Neuronal stem cell (in vitro differentiated cells): ENCODE data around the gene BTN3A1.

Experiments
- DNase-seq: peaks from one replicate; pipeline ENCODE4 v3.0.0-alpha.2; 2013; ENCODE audit warnings: low spot score
- H2AFZ ChIP-seq: one replicate; pipeline ENCODE4 v1.6.1; 2013; ENCODE audit warnings: mild to moderate bottlenecking, low read length, inconsistent platforms
- H2AK5ac ChIP-seq: 2 replicates; pipeline ENCODE4 v1.6.1; 2013; ENCODE audit warnings: low read depth, mild to moderate bottlenecking, inconsistent platforms, low read length, moderate library complexity, mixed read lengths
- H2BK120ac ChIP-seq: 2 replicates; pipeline ENCODE4 v1.6.1; 2013; ENCODE audit warnings: low read depth, mild to moderate bottlenecking, inconsistent platforms, low read length, moderate library complexity, mixed read lengths
- H2BK12ac ChIP-seq: one replicate; pipeline ENCODE4 v1.6.1; 2013; ENCODE audit warnings: low read length, inconsistent platforms
- H2BK15ac ChIP-seq: 2 replicates; pipeline ENCODE4 v1.6.1; 2013; ENCODE audit warnings: mild to moderate bottlenecking, low read length, inconsistent platforms, mixed read lengths
- H2BK5ac ChIP-seq: one replicate; pipeline ENCODE4 v1.6.1; 2013; ENCODE audit warnings: inconsistent platforms, mild to moderate bottlenecking, low read length, moderate library complexity
- H3K14ac ChIP-seq: one replicate; pipeline ENCODE4 v1.6.1; 2013; ENCODE audit warnings: low read length, inconsistent platforms
- H3K18ac ChIP-seq: 2 replicates; pipeline ENCODE4 v1.6.1; 2013; ENCODE audit warnings: low read length, inconsistent platforms
- H3K23ac ChIP-seq: 2 replicates; pipeline ENCODE4 v1.6.1; 2013; ENCODE audit warnings: low read depth, mild to moderate bottlenecking, mixed read lengths, low read length, inconsistent platforms; ENCODE audit not compliant: poor library complexity
- H3K27ac ChIP-seq: replicated peaks from 3 replicates; pipeline ENCODE4 v1.5.1; 2013; ENCODE audit warnings: low read length, inconsistent platforms
- H3K27me3 ChIP-seq, 3 experiments: 2 replicates each; pipeline ENCODE4 v1.6.1; 2013; ENCODE audit warnings: low read length in 3 of 3, mild to moderate bottlenecking in 2 of 3, inconsistent platforms in 1 of 3, low read depth in 1 of 3, mixed read lengths in 1 of 3, moderate library complexity in 1 of 3; ENCODE audit not compliant: control insufficient read depth in 3 of 3, insufficient read depth in 3 of 3
- H3K36me3 ChIP-seq, 2 donors: replicated peaks in 1 of 2; 2 replicates each; pipeline ENCODE4 v1.6.1; 2013; ENCODE audit warnings: low read length in 2 of 2; ENCODE audit not compliant: control insufficient read depth in 2 of 2, insufficient read depth in 2 of 2
- H3K4ac ChIP-seq: 2 replicates; pipeline ENCODE4 v1.6.1; 2013; ENCODE audit warnings: inconsistent platforms, mild to moderate bottlenecking, low read length, moderate library complexity
- H3K4me1 ChIP-seq, 2 donors: 1 replicate in 1 of 2; 2 replicates in 1 of 2; pipeline ENCODE4 v1.6.1; 2013; ENCODE audit warnings: low read length in 2 of 2, low read depth in 1 of 2; ENCODE audit not compliant: control insufficient read depth in 2 of 2, insufficient read depth in 1 of 2
- H3K4me2 ChIP-seq: one replicate; pipeline ENCODE4 v1.6.1; 2013; ENCODE audit warnings: mild to moderate bottlenecking, low read length, inconsistent platforms; ENCODE audit not compliant: insufficient read depth, poor library complexity, severe bottlenecking
- H3K4me3 ChIP-seq, 2 donors: 2 replicates each; pipeline ENCODE4 v1.5.1; 2013; ENCODE audit warnings: low read length in 2 of 2, mild to moderate bottlenecking in 2 of 2, inconsistent platforms in 1 of 2, moderate library complexity in 1 of 2
- H3K79me1 ChIP-seq: one replicate; pipeline ENCODE4 v1.6.1; 2013; ENCODE audit warnings: low read depth, mild to moderate bottlenecking, inconsistent platforms, low read length, moderate library complexity
- H3K9ac ChIP-seq: one replicate; pipeline ENCODE4 v1.6.1; 2013; ENCODE audit warnings: mild to moderate bottlenecking, low read depth, low read length, inconsistent platforms; ENCODE audit not compliant: poor library complexity
- H3K9me3 ChIP-seq, 2 donors: replicated peaks in 1 of 2; 2 replicates each; pipeline versions ENCODE3 to v1.6.1; 2013; ENCODE audit warnings: low read length in 2 of 2, mild to moderate bottlenecking in 2 of 2, inconsistent platforms in 1 of 2, low read depth in 1 of 2, mixed read lengths in 1 of 2, moderate library complexity in 1 of 2; ENCODE audit not compliant: control insufficient read depth in 2 of 2, insufficient read depth in 1 of 2
- H4K8ac ChIP-seq: one replicate; pipeline ENCODE4 v1.6.1; 2013; ENCODE audit warnings: low read depth, mild to moderate bottlenecking, inconsistent platforms, low read length, moderate library complexity
- H4K91ac ChIP-seq: one replicate; pipeline ENCODE4 v1.6.1; 2013; ENCODE audit warnings: low read length, low read depth, mild to moderate bottlenecking, inconsistent platforms; ENCODE audit not compliant: poor library complexity
- WGBS, 2 donors: extraction: QIAGEN DNeasy Blood & Tissue Kit; methylation state at CpG; one replicate each; pipeline ENCODE4 v1.1.7; 2013; ENCODE audit warnings: missing lambda C conversion rate in 2 of 2, mixed read lengths in 1 of 2; ENCODE audit not compliant: insufficient read length in 2 of 2, insufficient replicate concordance in 1 of 2; ENCODE audit errors: extremely low coverage in 2 of 2; 5-methylcytosine and 5-hydroxymethylcytosine counted together

BTN3A1 gene

DNA sequence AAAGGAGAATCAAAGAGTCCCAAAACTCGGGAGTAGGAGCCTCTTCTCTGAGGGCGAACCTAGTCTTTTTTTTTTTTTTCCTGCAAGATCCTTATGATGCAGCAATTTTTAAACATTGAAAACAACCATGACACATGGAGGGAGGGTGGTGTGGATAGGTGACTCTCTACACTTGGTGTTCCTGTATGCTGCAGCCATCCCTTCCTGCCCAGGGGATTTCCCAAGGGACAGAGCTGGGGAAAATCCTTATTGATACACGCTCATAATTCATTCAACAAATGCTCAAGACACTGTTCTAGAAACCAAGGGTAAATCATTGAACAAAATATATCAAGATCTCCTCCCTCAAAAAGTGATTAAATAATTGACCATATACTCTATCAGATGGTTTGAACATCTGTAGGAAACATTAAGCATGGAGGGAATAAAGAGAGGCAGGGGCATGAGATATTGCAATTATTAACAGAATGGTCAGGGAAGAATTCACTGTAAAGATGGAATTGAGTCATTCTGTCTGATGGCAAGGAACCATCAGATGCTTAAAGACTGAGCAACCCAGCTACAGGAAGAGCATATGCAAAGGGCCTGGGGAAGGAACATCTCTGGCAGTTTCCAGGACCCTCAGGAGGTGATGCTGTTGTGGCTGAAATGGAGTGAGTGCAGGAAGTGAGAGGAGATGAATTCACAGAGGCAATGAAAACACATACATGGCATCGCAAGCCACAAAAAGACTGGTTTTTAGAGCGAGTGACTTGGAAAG, 24.8 kb downstream of the BTN3A1 start:
- H3K4me3 ChIP-seq, result no peak overlapping the region
- peaks cover 0 to 6% of the 10 kb centered on the region in 2 donors for H3K4me1 ChIP-seq
- no peak overlapping the region for H4K91ac ChIP-seq
- no peak overlapping the region for H3K23ac ChIP-seq
- H3K4ac ChIP-seq, result no peak overlapping the region
- no peak overlapping the region for H3K4me2 ChIP-seq
- H3K27me3 ChIP-seq, result no peaks in the 10 kb centered on the region
- DNase-seq, result no peak
- no peak overlapping the region for H2BK12ac ChIP-seq
- H3K9ac ChIP-seq, result no peak overlapping the region
- no peak overlapping the region for H3K27ac ChIP-seq
- no peak overlapping the region for H3K14ac ChIP-seq
- no peaks in the 10 kb centered on the region for H3K79me1 ChIP-seq
- peaks cover 0 to 90% of the 10 kb centered on the region in 2 donors for H3K36me3 ChIP-seq
- no peak overlapping the region for H2AFZ ChIP-seq
- H2AK5ac ChIP-seq, result no peak overlapping the region
- no peak overlapping the region for H2BK120ac ChIP-seq
- H3K9me3 ChIP-seq, result no peaks in the 10 kb centered on the region
- no peak overlapping the region for H2BK15ac ChIP-seq
- no CpG with 5 or more reads among the region's 5 CpGs for WGBS, 2 donors
- no peak overlapping the region for H2BK5ac ChIP-seq
- no peak overlapping the region for H3K18ac ChIP-seq
- H4K8ac ChIP-seq, result no peak overlapping the region

DNA sequence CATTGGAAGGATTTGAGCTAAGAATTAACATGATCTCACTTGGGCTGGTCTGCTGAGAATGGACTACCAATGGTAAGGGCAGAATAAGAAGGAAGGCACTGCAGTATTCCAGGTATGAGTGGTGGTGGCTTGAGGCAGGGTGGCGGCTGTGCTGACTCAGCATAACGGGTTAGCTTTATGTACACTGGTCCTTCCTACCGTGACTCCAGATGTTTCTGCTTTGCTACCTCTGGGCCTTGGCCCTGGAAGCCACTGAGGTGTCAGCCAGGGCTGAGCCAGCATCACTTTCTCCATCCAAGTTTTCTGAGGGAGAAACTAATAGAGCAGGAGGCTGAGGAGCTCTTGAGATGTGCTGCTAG, 25.4 kb downstream of the BTN3A1 start:
- WGBS, 2 donors, result no CpG with 5 or more reads among the region's 3 CpGs
- DNase-seq, result no peak

DNA sequence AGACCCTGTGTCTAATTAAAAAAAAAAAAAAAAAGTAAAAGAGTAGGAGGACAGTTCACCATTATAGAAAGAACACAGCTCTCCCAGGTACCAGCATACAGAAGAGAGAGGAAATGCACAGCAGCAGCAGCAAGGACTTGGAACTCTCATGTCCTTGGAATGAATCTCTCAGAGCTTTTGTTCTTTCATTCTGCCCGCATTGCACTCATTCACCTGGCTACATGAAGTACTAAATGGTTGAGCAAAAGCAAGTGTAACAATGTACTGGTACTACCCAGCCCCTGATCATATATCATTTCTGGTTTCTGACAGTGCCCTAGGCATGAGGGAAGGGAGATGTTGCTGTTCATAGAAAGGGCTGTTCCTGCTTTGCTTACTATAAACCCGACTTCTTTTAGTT, 26.1 kb downstream of the BTN3A1 start:
- Histone ChIP-seq H3K79me1 (no peaks in the 10 kb centered on the region), H4K8ac (no peak overlapping the region), H2AFZ (no peak overlapping the region), H3K18ac (no peak overlapping the region), H4K91ac (no peak overlapping the region), H3K4me1 (no peaks in the 10 kb centered on the region), H3K9ac (no peak overlapping the region), H3K9me3 (no peaks in the 10 kb centered on the region), H3K4ac (no peak overlapping the region), H2BK15ac (no peak overlapping the region), H2BK5ac (no peak overlapping the region), H3K4me3 (no peak overlapping the region), H2BK120ac (no peak overlapping the region), H3K27me3 (no peaks in the 10 kb centered on the region), H3K14ac (no peak overlapping the region), H3K23ac (no peak overlapping the region), H2BK12ac (no peak overlapping the region), H3K27ac (no peak overlapping the region), H3K4me2 (no peak overlapping the region), H2AK5ac (no peak overlapping the region), H3K36me3 (peaks cover 0 to 94% of the 10 kb centered on the region in 2 donors)
- no CpG with 5 or more reads among the region's 2 CpGs for WGBS, 2 donors
- DNase-seq, result no peak

More for the DNA sequence above, 25.4 kb downstream of the BTN3A1 start:
- Histone ChIP-seq H3K4ac (no peak overlapping the region), H3K9ac (no peak overlapping the region), H2BK15ac (no peak overlapping the region), H2BK120ac (no peak overlapping the region), H3K27me3 (no peaks in the 10 kb centered on the region), H2AFZ (no peak overlapping the region), H2BK12ac (no peak overlapping the region), H3K4me3 (no peak overlapping the region), H3K4me2 (no peak overlapping the region), H3K79me1 (no peaks in the 10 kb centered on the region), H3K23ac (no peak overlapping the region), H4K91ac (no peak overlapping the region), H2BK5ac (no peak overlapping the region), H3K4me1 (peaks cover 0 to 4% of the 10 kb centered on the region in 2 donors), H3K36me3 (peaks cover 0 to 94% of the 10 kb centered on the region in 2 donors), H3K27ac (no peak overlapping the region), H3K18ac (no peak overlapping the region), H3K9me3 (no peaks in the 10 kb centered on the region), H4K8ac (no peak overlapping the region), H3K14ac (no peak overlapping the region), H2AK5ac (no peak overlapping the region)

DNA sequence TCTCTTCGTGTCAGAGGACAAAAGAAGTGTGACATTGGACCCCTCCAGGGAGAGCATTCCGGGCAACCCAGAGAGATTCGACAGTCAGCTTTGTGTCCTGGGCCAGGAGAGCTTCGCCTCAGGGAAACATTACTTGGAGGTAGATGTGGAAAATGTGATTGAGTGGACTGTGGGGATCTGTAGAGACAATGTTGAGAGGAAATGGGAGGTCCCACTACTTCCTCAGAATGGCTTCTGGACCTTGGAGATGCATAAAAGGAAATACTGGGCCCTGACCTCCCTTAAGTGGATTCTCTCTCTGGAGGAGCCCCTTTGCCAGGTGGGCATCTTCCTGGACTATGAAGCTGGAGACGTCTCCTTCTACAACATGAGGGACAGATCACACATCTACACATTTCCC, 28.7 kb downstream of the BTN3A1 start:
- H2BK12ac ChIP-seq, result no peak overlapping the region
- no peak overlapping the region for H2BK5ac ChIP-seq
- peaks cover 0 to 71% of the 10 kb centered on the region in 2 donors for H3K36me3 ChIP-seq
- DNase-seq, result no peak
- no peak overlapping the region for H2BK15ac ChIP-seq
- H3K9ac ChIP-seq, result no peak overlapping the region
- no peak overlapping the region for H3K23ac ChIP-seq
- H3K4me1 ChIP-seq, result no peaks in the 10 kb centered on the region
- no peak overlapping the region for H3K4me2 ChIP-seq
- no peak overlapping the region for H3K14ac ChIP-seq
- peaks cover 0 to 3% of the 10 kb centered on the region in 2 donors for H3K9me3 ChIP-seq
- no peak overlapping the region for H2AFZ ChIP-seq
- H3K4ac ChIP-seq, result no peak overlapping the region
- no CpG with 5 or more reads among the region's 5 CpGs for WGBS, 2 donors
- H3K4me3 ChIP-seq, result no peak overlapping the region
- H4K91ac ChIP-seq, result no peak overlapping the region
- no peak overlapping the region for H2BK120ac ChIP-seq
- no peaks in the 10 kb centered on the region for H3K79me1 ChIP-seq
- no peak overlapping the region for H3K18ac ChIP-seq
- no peak overlapping the region for H4K8ac ChIP-seq
- no peak overlapping the region for H3K27ac ChIP-seq
- H2AK5ac ChIP-seq, result no peak overlapping the region
- no peaks in the 10 kb centered on the region for H3K27me3 ChIP-seq
